GM12801 (cell line): Measurements from ENCODE around the gene ACER3.

Source experiments
- CTCF ChIP-seq: IDR thresholded peaks from one replicate; pipeline ENCODE4 v1.5.1; 2011; ENCODE audit warnings: control low read depth; ENCODE audit not compliant: insufficient read length; ENCODE audit errors: extremely low read depth

Gene ACER3

GRCh38 chr11:76944225-76944624 lies 83.5 kb downstream of the ACER3 start:
- no peak for TF ChIP-seq CTCF

DNA sequence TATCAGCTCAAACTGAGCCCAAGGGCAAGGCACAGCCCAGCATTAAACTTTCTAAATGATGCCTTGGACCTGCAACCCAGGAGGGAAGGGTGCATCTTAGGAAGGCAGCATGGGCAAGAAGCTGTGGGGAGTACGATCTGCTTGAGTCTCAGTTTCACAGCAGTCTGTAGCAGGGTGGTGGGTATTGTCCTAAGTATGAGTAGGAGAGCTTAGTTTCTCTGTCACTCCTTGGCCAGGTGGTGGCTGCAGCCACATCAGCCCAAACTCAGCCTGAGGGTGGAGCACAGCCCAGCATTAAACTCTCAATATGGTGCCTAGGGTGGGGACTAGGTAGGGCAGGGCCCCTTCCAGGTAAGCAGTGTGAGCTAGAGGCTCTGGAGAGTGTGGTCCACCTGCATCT lies 85.5 kb downstream of the ACER3 start:
- no peak for TF ChIP-seq CTCF

GRCh38 chr11:76947190-76947589 lies 86.5 kb downstream of the ACER3 start:
- TF ChIP-seq CTCF, result no peak

- no peak for TF ChIP-seq CTCF
Measured at GRCh38 chr11:76947800-76948199, 87.1 kb downstream of the ACER3 start.

DNA sequence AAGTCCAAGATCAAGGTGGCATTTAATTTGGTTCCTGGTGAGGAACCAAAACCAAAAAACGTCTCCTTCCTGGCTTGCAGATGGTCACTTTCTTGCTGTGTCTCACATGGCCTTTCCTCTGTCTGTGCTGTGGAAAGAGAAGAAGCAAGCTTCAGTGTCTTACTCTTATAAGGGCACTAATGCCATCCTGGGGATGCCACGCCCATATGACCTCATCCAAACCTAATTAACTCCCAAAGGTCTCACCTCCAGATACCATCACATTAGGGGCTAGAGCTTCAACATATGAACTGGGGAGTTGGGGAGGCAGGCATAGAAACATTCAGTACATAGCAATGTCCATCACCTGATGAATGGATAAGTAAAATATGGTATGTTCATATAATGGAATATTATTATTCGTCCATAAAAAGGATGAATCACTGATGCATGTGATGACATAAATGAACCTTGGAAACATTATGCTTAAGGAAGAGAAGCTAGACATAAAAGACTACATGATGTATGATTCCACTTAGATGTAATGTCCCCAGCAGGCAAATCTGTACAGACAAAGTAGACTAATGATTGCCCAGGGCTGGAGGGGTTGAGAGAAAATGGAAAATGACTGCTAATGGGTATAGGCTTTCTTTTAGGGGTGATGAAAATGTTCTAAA lies 94.9 kb downstream of the ACER3 start:
- no peak for TF ChIP-seq CTCF

DNA sequence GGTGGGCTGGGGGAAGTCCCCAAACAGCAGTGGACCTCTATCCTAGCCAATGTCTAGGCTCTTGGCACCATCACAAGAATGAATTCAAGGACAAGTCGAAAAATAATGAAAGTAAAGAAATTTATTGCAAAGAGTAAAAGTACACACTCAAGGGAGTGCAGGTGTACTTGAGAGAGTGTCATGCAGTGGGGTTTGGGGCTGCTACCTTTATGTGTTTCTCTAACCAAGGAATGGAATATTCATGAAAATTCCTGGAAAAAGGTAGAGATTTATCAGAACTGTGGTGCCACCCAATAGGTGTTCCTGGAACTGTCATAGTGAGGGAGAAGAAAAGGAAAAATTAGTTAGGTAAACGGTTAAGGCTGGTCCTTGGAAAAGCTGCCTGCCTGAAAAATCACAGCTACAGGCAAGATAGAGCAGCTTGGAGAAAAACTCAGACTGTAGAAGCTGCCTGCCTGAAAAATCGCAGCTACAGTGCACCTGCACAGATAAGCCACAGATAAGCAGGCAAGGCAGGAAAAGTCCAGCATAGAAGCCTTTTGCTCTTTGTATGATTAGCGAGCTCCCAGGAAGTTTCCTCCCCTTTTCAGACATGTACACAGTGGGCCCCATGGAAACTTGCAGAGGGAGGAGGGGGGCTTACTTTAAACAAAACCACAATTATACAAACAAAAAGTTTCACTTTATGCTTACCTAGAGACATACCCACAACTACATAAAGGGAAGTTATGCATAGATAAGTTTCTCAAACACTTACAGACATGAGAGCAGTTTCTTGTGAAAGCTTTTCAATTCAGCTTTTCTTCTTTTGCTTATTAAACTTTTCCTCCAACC lies 102.1 kb downstream of the ACER3 start:
- TF ChIP-seq CTCF, result no peak

DNA sequence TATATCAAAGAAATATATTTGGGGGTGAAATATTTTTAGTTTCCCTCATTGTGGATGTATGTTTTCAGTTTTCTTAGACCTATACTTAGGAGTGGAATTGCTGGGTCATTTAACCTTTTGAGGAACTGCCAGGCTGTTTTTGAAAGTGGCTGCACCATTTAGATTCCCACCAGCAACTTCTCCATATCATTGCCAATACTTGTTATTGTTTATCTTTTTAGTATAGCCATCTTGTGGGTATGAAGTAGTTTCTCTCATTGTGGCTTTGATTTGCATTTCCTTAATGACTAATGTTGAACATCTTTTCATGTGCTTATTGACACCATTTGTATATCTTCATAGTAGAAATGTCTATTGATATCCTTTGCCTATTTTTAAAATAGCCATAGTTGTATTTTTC lies 111.3 kb downstream of the ACER3 start:
- TF ChIP-seq CTCF, result no peak
